Stomach smooth muscle (tissue), 2 donors: Measurements from ENCODE around the gene STX12.

ENCODE experiments used
- H3K27ac ChIP-seq: one replicate; pipeline ENCODE4 v1.7.0; 2013; ENCODE audit warnings: mild to moderate bottlenecking, low read length, inconsistent platforms
- H3K27me3 ChIP-seq, 2 donors: one replicate each; pipeline ENCODE4 v1.7.0; 2013; ENCODE audit warnings: low read length in 2 of 2; ENCODE audit not compliant: insufficient read depth in 2 of 2, control insufficient read depth in 1 of 2
- H3K36me3 ChIP-seq, 2 donors: one replicate each; pipeline ENCODE4 v1.7.0; 2013; ENCODE audit warnings: low read length in 2 of 2; ENCODE audit not compliant: control insufficient read depth in 2 of 2, insufficient read depth in 2 of 2
- H3K4me1 ChIP-seq: one replicate; pipeline ENCODE4 v1.7.0; 2013; ENCODE audit warnings: low read length; ENCODE audit not compliant: control insufficient read depth, insufficient read depth
- H3K4me3 ChIP-seq, 2 donors: one replicate each; pipeline ENCODE4 v1.7.0; 2013; ENCODE audit warnings: low read length in 2 of 2
- H3K9ac ChIP-seq, 2 donors: one replicate each; pipeline ENCODE4 v1.7.0; 2013; ENCODE audit warnings: low read length in 2 of 2, mild to moderate bottlenecking in 1 of 2
- H3K9me3 ChIP-seq, 2 donors: one replicate each; pipeline ENCODE4 v1.7.0; 2013; ENCODE audit warnings: low read length in 2 of 2; ENCODE audit not compliant: control insufficient read depth in 2 of 2
- donor health status: healthy.
- donor health status: Pancreatic carcinoma.

Gene STX12

GRCh38 chr1:27858072-27858948 is 85.3 kb downstream of the STX12 start:
- H3K27ac ChIP-seq, result no peak overlapping the region
- H3K4me1 ChIP-seq, result peaks cover 5% of the 10 kb centered on the region
- H3K9ac ChIP-seq, result no peak overlapping the region
- H3K36me3 ChIP-seq, result no peaks in the 10 kb centered on the region
- no peaks in the 10 kb centered on the region for H3K27me3 ChIP-seq
- peak overlapping the region in 1 of 2 donors; percentile 8 for H3K4me3 ChIP-seq
- no peaks in the 10 kb centered on the region for H3K9me3 ChIP-seq

DNA sequence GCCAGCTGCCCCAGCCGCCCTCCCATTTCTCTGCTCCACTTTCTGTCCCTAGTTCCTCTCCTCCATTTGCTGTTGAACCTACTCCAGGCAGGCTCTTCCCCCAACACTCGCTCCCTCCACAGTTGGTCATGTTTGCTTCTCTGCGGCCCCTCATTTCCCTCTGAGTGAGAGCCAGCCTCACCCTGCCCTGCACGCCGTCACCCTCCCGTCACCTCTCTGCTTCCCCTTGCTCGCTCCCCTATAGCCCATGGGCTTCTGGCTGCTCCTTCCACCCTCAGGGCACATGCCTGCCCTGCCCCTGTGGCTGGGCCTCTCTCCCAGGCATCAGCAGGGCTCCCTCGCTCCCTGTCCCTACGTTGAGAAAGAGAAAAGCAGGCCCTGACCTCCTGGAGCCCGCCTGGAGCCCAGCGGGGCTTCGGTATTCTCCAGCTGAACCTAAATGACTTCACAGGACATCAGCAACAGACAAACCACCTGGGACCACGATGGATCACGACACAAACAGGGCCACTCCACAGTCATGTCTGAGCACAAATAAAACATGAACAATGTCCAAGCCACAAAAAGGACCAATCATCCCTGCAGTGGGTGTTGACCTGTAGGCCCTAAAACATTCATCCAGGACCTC is 86.0 kb downstream of the STX12 start:
- Histone ChIP-seq H3K4me1 (peaks cover 5% of the 10 kb centered on the region), H3K4me3 (no peak overlapping the region), H3K27me3 (no peaks in the 10 kb centered on the region), H3K9me3 (no peaks in the 10 kb centered on the region), H3K36me3 (no peaks in the 10 kb centered on the region), H3K9ac (no peak overlapping the region), H3K27ac (no peak overlapping the region)

- Histone ChIP-seq H3K9me3 (no peaks in the 10 kb centered on the region), H3K9ac (no peak overlapping the region), H3K4me1 (peaks cover 5% of the 10 kb centered on the region), H3K36me3 (no peaks in the 10 kb centered on the region), H3K4me3 (no peak overlapping the region), H3K27ac (no peak overlapping the region), H3K27me3 (no peaks in the 10 kb centered on the region)
These were observed 88.4 kb downstream of the STX12 start for GRCh38 chr1:27861436-27861835.

DNA sequence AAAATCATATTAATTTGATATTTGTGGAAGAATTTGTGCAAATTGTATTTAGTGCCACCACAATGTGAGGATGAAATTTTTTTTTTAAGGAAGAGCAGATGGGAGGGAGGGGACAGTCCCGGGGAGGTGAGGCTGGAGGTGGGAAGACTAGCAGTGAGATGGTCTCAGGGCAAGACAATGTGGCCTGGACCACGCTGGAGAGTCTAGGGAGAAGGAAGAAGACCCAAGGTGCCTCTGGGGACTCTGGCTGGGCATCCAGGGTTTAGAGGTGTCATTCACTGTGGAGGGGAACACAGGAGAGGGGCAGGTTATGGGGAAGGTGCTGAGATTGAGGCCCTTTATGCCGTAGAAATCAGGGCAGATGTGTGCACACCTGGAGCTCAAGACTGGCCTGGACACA is 89.0 kb downstream of the STX12 start:
- no peak overlapping the region for H3K9ac ChIP-seq
- H3K9me3 ChIP-seq, result no peaks in the 10 kb centered on the region
- no peaks in the 10 kb centered on the region for H3K36me3 ChIP-seq
- H3K4me1 ChIP-seq, result peaks cover 5% of the 10 kb centered on the region
- no peak overlapping the region for H3K4me3 ChIP-seq
- no peak overlapping the region for H3K27ac ChIP-seq
- no peaks in the 10 kb centered on the region for H3K27me3 ChIP-seq

DNA sequence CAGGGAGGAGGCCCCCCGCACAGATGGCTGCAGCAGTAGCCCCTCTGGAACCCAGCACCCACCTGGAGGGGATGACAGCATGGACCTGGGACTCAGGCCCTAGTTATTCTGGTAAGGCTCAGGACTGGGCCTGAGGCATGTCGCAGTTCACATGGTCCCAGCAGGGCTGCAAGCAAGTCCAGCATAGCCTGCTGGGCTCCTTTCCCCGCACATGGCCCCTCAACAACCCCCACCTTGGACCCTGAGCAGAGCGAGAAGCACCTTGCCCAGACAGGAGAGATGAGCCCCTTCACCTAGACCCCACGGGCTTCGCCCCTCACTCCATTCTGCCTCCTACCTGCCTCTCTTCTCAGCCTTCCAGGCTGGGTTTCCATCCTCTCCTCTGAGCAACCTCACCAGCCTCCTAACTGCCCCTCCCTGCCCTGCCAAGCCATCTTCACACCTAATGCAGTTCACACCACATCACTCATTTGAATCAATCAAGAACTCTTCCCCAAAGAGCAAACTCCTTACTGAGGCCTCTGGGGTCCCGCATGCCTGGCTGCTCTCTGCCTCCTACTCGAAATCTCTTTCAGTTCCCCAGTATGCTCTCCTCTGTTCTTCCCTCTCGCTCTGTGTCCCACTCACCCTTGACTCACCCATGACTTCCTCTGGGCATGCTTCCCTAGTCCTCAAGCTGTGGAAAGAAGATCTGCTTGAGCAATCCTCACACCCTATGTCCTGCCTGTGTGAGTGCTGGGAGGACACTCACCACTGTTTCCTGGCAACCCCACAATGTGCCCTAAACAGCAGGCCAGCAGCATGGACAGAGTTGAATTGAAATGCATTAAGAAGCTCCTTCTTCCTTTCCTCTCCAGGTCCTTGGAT is 89.9 kb downstream of the STX12 start:
- peaks cover 5% of the 10 kb centered on the region for H3K4me1 ChIP-seq
- peak overlapping the region; percentile 6 for H3K27ac ChIP-seq
- H3K4me3 ChIP-seq, result no peak overlapping the region
- no peaks in the 10 kb centered on the region for H3K27me3 ChIP-seq
- H3K9me3 ChIP-seq, result no peaks in the 10 kb centered on the region
- H3K9ac ChIP-seq, result no peak overlapping the region
- no peaks in the 10 kb centered on the region for H3K36me3 ChIP-seq

DNA sequence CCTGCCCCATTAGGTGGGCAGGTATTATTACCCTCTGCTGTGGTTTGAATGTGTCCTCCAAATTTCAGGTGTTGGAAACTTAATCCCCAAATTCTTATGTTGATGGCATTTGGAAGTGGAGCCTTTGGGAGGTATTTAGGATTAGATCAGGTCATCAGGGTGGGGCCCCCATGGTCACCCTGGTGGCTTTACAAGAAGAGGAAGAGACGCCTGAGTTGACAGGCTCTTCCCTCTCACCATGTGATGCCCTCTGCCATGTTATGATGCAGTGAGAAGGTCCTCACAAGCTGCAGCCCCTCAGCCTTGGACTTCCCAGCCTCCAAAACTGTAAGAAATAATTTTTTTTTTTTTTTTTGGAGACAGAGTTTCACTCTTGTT is 90.5 kb downstream of the STX12 start:
- H3K9me3 ChIP-seq, result no peaks in the 10 kb centered on the region
- no peak overlapping the region for H3K4me3 ChIP-seq
- no peaks in the 10 kb centered on the region for H3K4me1 ChIP-seq
- no peak overlapping the region for H3K9ac ChIP-seq
- H3K36me3 ChIP-seq, result no peaks in the 10 kb centered on the region
- peak overlapping the region; percentile 6 for H3K27ac ChIP-seq
- H3K27me3 ChIP-seq, result no peaks in the 10 kb centered on the region

- H3K27ac ChIP-seq, result no peak overlapping the region
- no peak overlapping the region for H3K9ac ChIP-seq
- H3K27me3 ChIP-seq, result no peaks in the 10 kb centered on the region
These were observed 91.4 kb downstream of the STX12 start for GRCh38 chr1:27864264-27864895.

GRCh38 chr1:27865821-27866220 is 92.8 kb downstream of the STX12 start:
- Histone ChIP-seq H3K4me3 (no peak overlapping the region), H3K4me1 (no peaks in the 10 kb centered on the region), H3K36me3 (no peaks in the 10 kb centered on the region), H3K9me3 (no peaks in the 10 kb centered on the region), H3K27ac (no peak overlapping the region), H3K27me3 (no peaks in the 10 kb centered on the region), H3K9ac (no peak overlapping the region)

More at GRCh38 chr1:27864264-27864895, 91.4 kb downstream of the STX12 start:
- Histone ChIP-seq H3K9me3 (no peaks in the 10 kb centered on the region), H3K36me3 (no peaks in the 10 kb centered on the region), H3K4me3 (no peak overlapping the region), H3K4me1 (no peaks in the 10 kb centered on the region)

DNA sequence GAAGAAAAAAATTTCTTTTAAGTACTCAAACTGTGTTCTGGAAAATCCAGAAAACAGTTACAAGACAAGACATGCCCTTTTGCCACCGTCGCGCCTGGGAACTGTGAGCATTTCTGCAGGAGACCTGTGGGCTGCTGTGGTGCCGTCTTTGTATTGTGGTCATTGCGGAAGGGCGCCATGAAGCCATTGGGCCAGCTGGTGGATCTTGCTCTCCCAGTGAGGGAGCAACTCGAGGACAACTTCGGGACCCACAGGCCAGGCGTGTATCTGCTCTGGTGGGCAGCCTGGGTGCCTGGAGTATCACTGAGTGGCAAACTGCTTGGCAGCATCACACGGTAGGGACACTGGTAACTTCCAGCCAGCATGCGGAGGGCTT is 95.5 kb downstream of the STX12 start:
- Histone ChIP-seq H3K36me3 (no peaks in the 10 kb centered on the region), H3K27me3 (peaks cover 8 to 11% of the 10 kb centered on the region in 2 donors), H3K9me3 (no peaks in the 10 kb centered on the region), H3K4me3 (no peak overlapping the region), H3K27ac (no peak overlapping the region), H3K9ac (no peak overlapping the region), H3K4me1 (peaks cover 8% of the 10 kb centered on the region)

- Histone ChIP-seq H3K4me3 (no peak overlapping the region), H3K4me1 (peaks cover 9% of the 10 kb centered on the region), H3K27ac (no peak overlapping the region), H3K36me3 (no peaks in the 10 kb centered on the region), H3K9me3 (no peaks in the 10 kb centered on the region), H3K27me3 (peaks cover 10 to 11% of the 10 kb centered on the region in 2 donors), H3K9ac (no peak overlapping the region)
These were observed 96.1 kb downstream of the STX12 start for GRCh38 chr1:27868932-27869718.
